ENCODE results near the gene ZNF280D.
"Not testable (repeated sequence)": the region's sequence is repeated elsewhere in the genome, so short reads cannot be mapped to it uniquely, and the experiment has no call there.

The ZNF280D gene

DNA sequence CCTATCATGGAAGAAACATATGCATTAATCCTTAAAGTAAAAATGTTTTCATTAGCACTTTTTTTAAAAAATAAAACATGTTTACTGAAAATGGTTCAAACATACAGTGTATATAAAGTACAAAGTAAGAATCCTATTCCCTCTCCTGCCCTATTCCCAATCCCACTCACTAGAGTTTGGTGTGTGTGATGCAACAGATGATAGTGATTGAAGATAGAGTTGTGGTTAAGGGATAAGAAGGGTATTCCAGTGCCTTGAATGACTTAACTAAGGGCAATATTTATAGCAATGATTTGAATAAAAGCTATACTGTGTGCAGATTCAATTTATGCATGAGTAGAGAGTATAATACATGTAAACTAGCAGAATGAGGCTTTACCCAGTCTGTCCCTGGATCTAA, 18.1 kb downstream of the ZNF280D start:
- Histone ChIP-seq H2AFZ (ENCODE audit: low read depth, low read length) (no peak overlapping the region), H3K9me3 (ENCODE audit: insufficient read depth, low read length) (no peaks in the 10 kb centered on the region), H3K4me2 (ENCODE audit: low read length) (no peak overlapping the region), H3K27me3 (ENCODE audit: low read depth, low read length) (no peaks in the 10 kb centered on the region), H3K4me3 (ENCODE audit: low read length) (no peak overlapping the region), H3K79me2 (ENCODE audit: low read length) (peaks cover 19% of the 10 kb centered on the region), H3K36me3 (replicated peaks; ENCODE audit: low read depth, low read length) (no peaks in the 10 kb centered on the region), H3K9ac (ENCODE audit: low read length) (no peak overlapping the region), H3K4me1 (ENCODE audit: low read length) (peaks cover 11% of the 10 kb centered on the region), H4K20me1 (ENCODE audit: insufficient read depth, low read length) (no peaks in the 10 kb centered on the region), H3K27ac (ENCODE audit: low read length) (no peak overlapping the region)
- no peak for TF ChIP-seq CTCF (IDR thresholded peaks at IDR 0.05; ENCODE audit: low read depth, low read length)
- TF ChIP-seq EZH2phosphoT487 (IDR thresholded peaks at IDR 0.05; ENCODE audit: low read depth), result no peak

GRCh38 chr15:56709502-56709901, 23.8 kb downstream of the ZNF280D start:
- H3K4me3 ChIP-seq (ENCODE audit: low read length); H2AFZ ChIP-seq (ENCODE audit: low read depth, low read length); H3K9ac ChIP-seq (ENCODE audit: low read length); H4K20me1 ChIP-seq (ENCODE audit: insufficient read depth, low read length); H3K4me1 ChIP-seq (ENCODE audit: low read length); H3K36me3 ChIP-seq (replicated peaks; ENCODE audit: low read depth, low read length); H3K4me2 ChIP-seq (ENCODE audit: low read length); H3K27ac ChIP-seq (ENCODE audit: low read length); H3K9me3 ChIP-seq (ENCODE audit: insufficient read depth, low read length); H3K27me3 ChIP-seq (ENCODE audit: low read depth, low read length); H3K79me2 ChIP-seq (ENCODE audit: low read length): not testable (repeated sequence)

- H3K9me3 ChIP-seq (ENCODE audit: insufficient read depth, low read length), result no peaks in the 10 kb centered on the region
- peaks cover 14% of the 10 kb centered on the region for H3K36me3 ChIP-seq (replicated peaks; ENCODE audit: low read depth, low read length)
- H3K9ac ChIP-seq (ENCODE audit: low read length), result no peak overlapping the region
- no peak overlapping the region for H3K4me3 ChIP-seq (ENCODE audit: low read length)
- H3K4me1 ChIP-seq (ENCODE audit: low read length), result peaks cover 7% of the 10 kb centered on the region; the same call in 1 of the 2 replicates
- H3K27ac ChIP-seq (ENCODE audit: low read length), result no peak overlapping the region
- H3K27me3 ChIP-seq (ENCODE audit: low read depth, low read length), result no peaks in the 10 kb centered on the region
- no peak for TF ChIP-seq EZH2phosphoT487 (IDR thresholded peaks at IDR 0.05; ENCODE audit: low read depth)
- no peak for TF ChIP-seq CTCF (IDR thresholded peaks at IDR 0.05; ENCODE audit: low read depth, low read length)
- H3K4me2 ChIP-seq (ENCODE audit: low read length), result no peak overlapping the region
- no peak overlapping the region for H2AFZ ChIP-seq (ENCODE audit: low read depth, low read length)
- no peaks in the 10 kb centered on the region for H4K20me1 ChIP-seq (ENCODE audit: insufficient read depth, low read length)
- no peaks in the 10 kb centered on the region for H3K79me2 ChIP-seq (ENCODE audit: low read length)
Observed at GRCh38 chr15:56699743-56700142, 33.6 kb downstream of the ZNF280D start.

DNA sequence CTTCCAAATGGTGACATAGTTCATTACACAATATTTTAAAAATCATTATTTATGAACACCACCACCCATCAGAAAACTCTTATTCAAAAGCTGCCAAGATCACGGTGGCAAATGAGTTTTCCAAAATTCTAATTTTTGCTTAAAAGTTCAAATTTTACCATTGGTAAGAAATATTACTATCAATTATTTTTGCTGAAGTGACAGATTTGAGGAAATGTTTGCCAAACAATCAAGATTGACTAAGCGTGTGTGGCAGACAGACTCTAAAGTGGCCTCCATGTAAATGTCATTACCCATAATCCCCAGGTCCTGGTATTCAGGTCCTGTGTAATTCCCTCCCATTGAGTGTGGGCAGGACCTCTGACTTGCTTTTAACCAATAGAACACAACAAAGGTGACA, 35.0 kb downstream of the ZNF280D start:
- Histone ChIP-seq H3K4me2 (ENCODE audit: low read length) (no peak overlapping the region), H2AFZ (ENCODE audit: low read depth, low read length) (no peak overlapping the region), H3K27me3 (ENCODE audit: low read depth, low read length) (no peaks in the 10 kb centered on the region), H3K9ac (ENCODE audit: low read length) (no peak overlapping the region), H3K9me3 (ENCODE audit: insufficient read depth, low read length) (no peaks in the 10 kb centered on the region), H3K36me3 (replicated peaks; ENCODE audit: low read depth, low read length) (peaks cover 14% of the 10 kb centered on the region), H3K27ac (ENCODE audit: low read length) (no peak overlapping the region), H3K4me1 (ENCODE audit: low read length) (peaks cover 7% of the 10 kb centered on the region; the same call in 1 of the 2 replicates), H4K20me1 (ENCODE audit: insufficient read depth, low read length) (no peaks in the 10 kb centered on the region), H3K4me3 (ENCODE audit: low read length) (no peak overlapping the region), H3K79me2 (ENCODE audit: low read length) (no peaks in the 10 kb centered on the region)
- TF ChIP-seq EZH2phosphoT487 (IDR thresholded peaks at IDR 0.05; ENCODE audit: low read depth) (no peak), CTCF (IDR thresholded peaks at IDR 0.05; ENCODE audit: low read depth, low read length) (no peak)

DNA sequence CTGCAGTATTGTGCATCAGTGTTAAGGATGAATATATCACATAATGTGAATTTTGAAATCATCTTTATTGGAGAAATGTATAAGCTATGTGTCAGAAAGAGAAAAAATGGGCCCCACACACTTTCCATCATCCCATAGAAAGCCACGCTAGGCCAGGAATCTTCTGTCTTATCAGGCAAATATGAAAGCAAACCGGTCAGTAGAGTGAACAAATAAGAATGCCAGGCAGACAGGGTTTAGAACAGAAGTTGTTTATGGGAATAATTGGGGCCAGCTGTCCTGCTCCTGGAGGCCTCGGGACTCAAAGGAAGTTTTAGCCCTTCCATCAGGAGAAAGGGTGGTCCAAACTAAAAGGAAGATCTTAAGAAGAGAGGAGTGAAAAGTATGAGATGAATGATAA, 39.5 kb downstream of the ZNF280D start:
- Histone ChIP-seq H3K9me3 (ENCODE audit: insufficient read depth, low read length) (no peaks in the 10 kb centered on the region), H3K4me2 (ENCODE audit: low read length) (no peak overlapping the region), H3K27ac (ENCODE audit: low read length) (no peak overlapping the region), H3K4me1 (ENCODE audit: low read length) (no peaks in the 10 kb centered on the region), H3K4me3 (ENCODE audit: low read length) (no peak overlapping the region), H3K79me2 (ENCODE audit: low read length) (no peaks in the 10 kb centered on the region), H3K9ac (ENCODE audit: low read length) (no peak overlapping the region), H3K27me3 (ENCODE audit: low read depth, low read length) (no peaks in the 10 kb centered on the region), H3K36me3 (replicated peaks; ENCODE audit: low read depth, low read length) (peaks cover 2% of the 10 kb centered on the region), H4K20me1 (ENCODE audit: insufficient read depth, low read length) (no peaks in the 10 kb centered on the region), H2AFZ (ENCODE audit: low read depth, low read length) (no peak overlapping the region)
- no peak for TF ChIP-seq CTCF (IDR thresholded peaks at IDR 0.05; ENCODE audit: low read depth, low read length)

Measured in OCI-LY3 (cell line).